ENCODE measurements around the gene PSME3IP1. TPM values are rescaled to one million over a fixed set of nuclear protein-coding genes. Genes with fewer than 3 reads are reported as not detected.

Gene PSME3IP1
- total RNA-seq, 1 donor from 2014 or later = 62.9 TPM

GRCh38 chr16:57130950-57131321, 54.9 kb downstream of the PSME3IP1 start:
- no peak for DNase-seq (ENCODE audit: low read depth)
- H3K36me3 ChIP-seq (ENCODE audit: control insufficient read depth, insufficient read depth, low read length) = no peaks in the 10 kb centered on the region
- H3K4me3 ChIP-seq (ENCODE audit: low read depth, low read length) = no peak overlapping the region
- FAIRE-seq = no peak
- no peak for TF ChIP-seq CTCF (IDR thresholded peaks at IDR 0.05; ENCODE audit: insufficient read depth, low read length, severe bottlenecking)
- H3K27me3 ChIP-seq (ENCODE audit: control insufficient read depth, insufficient read depth, low read length) = no peaks in the 10 kb centered on the region

DNA sequence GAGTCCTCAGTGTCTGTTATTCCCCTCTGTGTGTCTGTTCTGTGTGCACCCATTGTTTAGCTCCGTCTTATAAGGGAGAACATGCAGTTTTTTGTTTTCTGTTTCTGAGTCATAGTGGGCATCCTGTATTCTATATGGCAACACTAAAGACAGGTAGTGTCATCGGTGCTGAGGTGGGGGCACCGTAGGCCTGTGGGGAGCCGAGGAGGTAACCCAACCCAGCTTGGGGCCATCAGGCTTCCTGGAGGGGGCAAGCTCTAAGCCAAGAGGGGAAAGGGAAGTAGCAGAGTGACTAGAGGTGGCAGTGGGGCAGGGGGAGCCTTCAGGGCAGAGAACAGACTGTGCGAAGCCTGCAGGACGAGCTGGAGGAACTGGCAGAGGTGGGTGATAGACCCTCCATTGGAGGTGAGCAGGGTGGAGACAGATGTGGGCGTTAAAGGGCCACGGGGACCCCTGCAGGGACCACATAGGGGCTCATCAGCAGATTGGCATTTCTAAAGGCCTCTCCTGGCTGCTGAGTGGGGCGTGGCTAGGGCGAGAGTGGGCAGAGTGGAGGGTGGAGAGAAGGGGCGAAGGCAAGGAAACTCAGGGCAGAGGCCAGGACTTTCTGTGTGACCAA, 57.0 kb downstream of the PSME3IP1 start:
- no peak for DNase-seq (ENCODE audit: low read depth)
- no peak for TF ChIP-seq CTCF (IDR thresholded peaks at IDR 0.05; ENCODE audit: insufficient read depth, low read length, severe bottlenecking)
- Histone ChIP-seq H3K27me3 (ENCODE audit: control insufficient read depth, insufficient read depth, low read length) (no peaks in the 10 kb centered on the region), H3K36me3 (ENCODE audit: control insufficient read depth, insufficient read depth, low read length) (no peaks in the 10 kb centered on the region), H3K4me3 (ENCODE audit: low read depth, low read length) (no peak overlapping the region)
- FAIRE-seq = no peak

DNA sequence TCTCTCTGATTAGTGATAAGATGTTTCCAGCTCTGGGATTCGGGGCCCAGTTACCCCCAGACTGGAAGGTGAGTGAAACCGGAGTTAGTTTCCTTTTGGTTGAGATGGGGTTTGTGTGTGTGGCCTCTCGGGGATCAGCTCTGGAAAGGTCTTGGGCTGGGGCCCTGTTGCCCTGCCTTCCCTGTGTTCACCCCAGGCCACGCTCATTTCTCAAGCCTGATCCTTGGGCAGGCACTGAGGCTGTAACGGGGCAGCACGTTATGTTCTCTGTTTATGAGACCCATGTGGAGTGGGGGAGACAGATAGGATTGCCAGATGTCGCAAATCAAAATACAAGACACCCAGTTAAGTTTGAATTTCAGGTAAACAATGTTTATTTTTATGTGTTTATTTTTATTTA, 58.0 kb downstream of the PSME3IP1 start:
- Histone ChIP-seq H3K4me3 (ENCODE audit: low read depth, low read length) (no peak overlapping the region), H3K27me3 (ENCODE audit: control insufficient read depth, insufficient read depth, low read length) (no peaks in the 10 kb centered on the region), H3K36me3 (ENCODE audit: control insufficient read depth, insufficient read depth, low read length) (no peaks in the 10 kb centered on the region)
- no peak for TF ChIP-seq CTCF (IDR thresholded peaks at IDR 0.05; ENCODE audit: insufficient read depth, low read length, severe bottlenecking)
- FAIRE-seq (no peak), DNase-seq (ENCODE audit: low read depth) (no peak)

- H3K4me3 ChIP-seq (ENCODE audit: low read depth, low read length) = no peak overlapping the region
- no peak for DNase-seq (ENCODE audit: low read depth)
- no peaks in the 10 kb centered on the region for H3K27me3 ChIP-seq (ENCODE audit: control insufficient read depth, insufficient read depth, low read length)
- TF ChIP-seq CTCF (IDR thresholded peaks at IDR 0.05; ENCODE audit: insufficient read depth, low read length, severe bottlenecking) = no peak
- H3K36me3 ChIP-seq (ENCODE audit: control insufficient read depth, insufficient read depth, low read length) = no peaks in the 10 kb centered on the region
- FAIRE-seq = no peak
These were observed 58.6 kb downstream of the PSME3IP1 start for GRCh38 chr16:57127037-57127763.

DNA sequence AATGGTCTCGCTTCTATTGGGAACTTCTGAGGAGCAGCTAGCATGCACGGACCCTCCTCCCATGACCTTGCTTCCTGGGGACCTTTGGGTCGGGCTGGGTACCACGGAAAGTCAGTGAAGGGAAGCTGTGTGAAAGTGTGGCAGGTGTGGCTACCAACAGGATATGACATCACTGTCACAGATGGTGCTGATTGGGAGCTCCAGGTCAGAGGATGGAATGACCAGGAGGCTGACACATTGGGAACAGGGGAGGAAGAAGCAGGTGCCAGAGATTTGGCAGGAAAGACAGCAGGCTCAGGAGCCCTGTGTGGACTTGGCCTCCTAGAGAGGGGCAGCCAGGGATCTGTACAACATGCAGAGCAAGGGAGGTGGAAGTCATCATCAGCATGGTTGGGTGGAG, 59.4 kb downstream of the PSME3IP1 start:
- DNase-seq (ENCODE audit: low read depth) = no peak
- no peaks in the 10 kb centered on the region for H3K27me3 ChIP-seq (ENCODE audit: control insufficient read depth, insufficient read depth, low read length)
- H3K4me3 ChIP-seq (ENCODE audit: low read depth, low read length) = no peak overlapping the region
- TF ChIP-seq CTCF (IDR thresholded peaks at IDR 0.05; ENCODE audit: insufficient read depth, low read length, severe bottlenecking) = no peak
- peak; percentile 58 for FAIRE-seq
- H3K36me3 ChIP-seq (ENCODE audit: control insufficient read depth, insufficient read depth, low read length) = peaks cover 1% of the 10 kb centered on the region

Data from bronchial epithelial cell (primary cell).